ENCODE data around the gene BBIP1. TPM values are rescaled to one million over a fixed set of nuclear protein-coding genes. Genes with fewer than 3 reads are reported as not detected.

BBIP1 gene
- polyA plus RNA-seq, 3 donors, result 16.2 to 41.1 (median 26.6) TPM

DNA sequence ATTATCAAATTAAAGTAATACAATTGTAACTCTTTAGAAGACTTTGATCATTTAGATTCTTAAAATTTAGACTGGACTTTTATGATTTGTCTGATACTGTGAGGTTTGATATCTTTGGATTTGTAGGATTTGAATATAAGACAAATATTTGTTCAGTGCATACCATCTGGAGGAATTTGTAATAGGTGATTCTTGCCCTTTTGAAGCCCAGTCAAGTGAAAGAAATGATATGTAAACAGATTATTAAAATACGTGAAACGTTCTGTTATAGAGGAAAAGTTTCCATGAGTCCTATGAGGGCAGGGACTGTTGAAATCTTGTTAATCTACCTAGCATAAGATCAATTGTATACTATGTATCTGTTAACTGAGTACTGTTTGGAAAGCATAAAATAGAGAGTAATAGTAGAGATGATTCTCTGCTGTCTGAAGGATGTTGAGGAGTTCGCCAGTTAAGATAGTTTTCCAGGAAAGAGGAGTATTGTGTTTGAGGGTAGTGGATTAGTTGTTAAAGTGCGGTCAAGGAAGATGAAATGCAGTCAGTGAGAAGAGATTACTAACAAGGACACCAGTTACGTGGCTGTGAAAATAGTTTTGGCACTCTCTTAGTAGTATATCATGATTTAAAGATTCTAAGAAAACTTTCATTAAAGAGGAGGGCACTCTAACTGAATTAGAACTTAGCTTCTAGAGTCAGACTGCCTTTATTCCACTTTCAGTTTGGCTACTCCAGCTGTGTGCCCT lies 32.9 kb downstream of the BBIP1 start:
- no peaks in the 10 kb centered on the region for H3K27me3 Mint-ChIP-seq (ENCODE audit: low read depth in 3 of 3)
- no peaks in the 10 kb centered on the region for H3K4me1 Mint-ChIP-seq
- H3K36me3 Mint-ChIP-seq, result peaks cover 76 to 81% of the 10 kb centered on the region in 2 donors
- H3K4me3 Mint-ChIP-seq, result no peak overlapping the region
- Histone ChIP-seq H3K36me3 (replicated peaks in 1 of 2; ENCODE audit: control insufficient read depth in 1 of 2, insufficient read depth in 2 of 2, low read length in 2 of 2) (peaks cover 94 to 99% of the 10 kb centered on the region in 2 donors), H3K79me2 (ENCODE audit: insufficient read depth, low read length) (peaks cover 26% of the 10 kb centered on the region), H3K9me3 (replicated peaks in 1 of 2; ENCODE audit: control insufficient read depth in 1 of 2, insufficient read depth in 1 of 2, low read length in 2 of 2) (no peaks in the 10 kb centered on the region), H3K4me2 (replicated peaks; ENCODE audit: extremely low read depth, low read length, poor library complexity, severe bottlenecking) (no peak overlapping the region), H3K4me3 (replicated peaks in 1 of 3; ENCODE audit: low read depth in 2 of 3, low read length in 3 of 3) (no peak overlapping the region), H3K27ac (ENCODE audit: low read depth in 1 of 2, low read length in 2 of 2) (peak overlapping the region in 1 of 2 donors; percentile 45), H3K27me3 (ENCODE audit: control insufficient read depth in 2 of 2, insufficient read depth in 2 of 2, low read length in 2 of 2) (no peaks in the 10 kb centered on the region), H3K9ac (ENCODE audit: insufficient read depth, low read length, poor library complexity, severe bottlenecking) (no peak overlapping the region), H3K4me1 (ENCODE audit: control insufficient read depth in 1 of 2, insufficient read depth in 2 of 2, low read length in 2 of 2) (no peaks in the 10 kb centered on the region), H4K20me1 (ENCODE audit: insufficient read depth, low read length) (peaks cover 69% of the 10 kb centered on the region), H2AFZ (ENCODE audit: insufficient read depth, low read depth, low read length, poor library complexity, severe bottlenecking) (no peak overlapping the region)
- no peaks in the 10 kb centered on the region for H3K9me3 Mint-ChIP-seq
- intact Hi-C loops (cut with micrococcal nuclease), result no loop called here
- no peak for DNase-seq
- TF ChIP-seq, protein P1, sequence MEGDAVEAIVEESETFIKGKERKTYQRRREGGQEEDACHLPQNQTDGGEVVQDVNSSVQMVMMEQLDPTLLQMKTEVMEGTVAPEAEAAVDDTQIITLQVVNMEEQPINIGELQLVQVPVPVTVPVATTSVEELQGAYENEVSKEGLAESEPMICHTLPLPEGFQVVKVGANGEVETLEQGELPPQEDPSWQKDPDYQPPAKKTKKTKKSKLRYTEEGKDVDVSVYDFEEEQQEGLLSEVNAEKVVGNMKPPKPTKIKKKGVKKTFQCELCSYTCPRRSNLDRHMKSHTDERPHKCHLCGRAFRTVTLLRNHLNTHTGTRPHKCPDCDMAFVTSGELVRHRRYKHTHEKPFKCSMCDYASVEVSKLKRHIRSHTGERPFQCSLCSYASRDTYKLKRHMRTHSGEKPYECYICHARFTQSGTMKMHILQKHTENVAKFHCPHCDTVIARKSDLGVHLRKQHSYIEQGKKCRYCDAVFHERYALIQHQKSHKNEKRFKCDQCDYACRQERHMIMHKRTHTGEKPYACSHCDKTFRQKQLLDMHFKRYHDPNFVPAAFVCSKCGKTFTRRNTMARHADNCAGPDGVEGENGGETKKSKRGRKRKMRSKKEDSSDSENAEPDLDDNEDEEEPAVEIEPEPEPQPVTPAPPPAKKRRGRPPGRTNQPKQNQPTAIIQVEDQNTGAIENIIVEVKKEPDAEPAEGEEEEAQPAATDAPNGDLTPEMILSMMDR (IDR thresholded peaks at IDR 0.05), result no peak
- H3K27ac Mint-ChIP-seq, result peak overlapping the region in 1 of 7 donors; percentile 11
- 100% methylated on average over 2 of the region's 5 CpGs for WGBS (ENCODE audit: insufficient coverage)

GRCh38 chr10:110883924-110884323 lies 35.1 kb downstream of the BBIP1 start:
- H3K9me3 ChIP-seq (replicated peaks in 1 of 2; ENCODE audit: control insufficient read depth in 1 of 2, insufficient read depth in 1 of 2, low read length in 2 of 2), result no peaks in the 10 kb centered on the region
- H3K4me3 ChIP-seq (replicated peaks in 1 of 3; ENCODE audit: low read depth in 2 of 3, low read length in 3 of 3), result no peak overlapping the region
- peak overlapping the region in 1 of 2 donors; percentile 4 for H3K27ac ChIP-seq (ENCODE audit: low read depth in 1 of 2, low read length in 2 of 2)
- H3K4me1 ChIP-seq (ENCODE audit: control insufficient read depth in 1 of 2, insufficient read depth in 2 of 2, low read length in 2 of 2), result no peaks in the 10 kb centered on the region
- no peaks in the 10 kb centered on the region for H3K9me3 Mint-ChIP-seq
- H3K36me3 Mint-ChIP-seq, result peaks cover 72 to 79% of the 10 kb centered on the region in 2 donors
- no peak for DNase-seq
- H3K4me1 Mint-ChIP-seq, result no peaks in the 10 kb centered on the region
- no peaks in the 10 kb centered on the region for H3K27me3 Mint-ChIP-seq (ENCODE audit: low read depth in 3 of 3)
- H3K79me2 ChIP-seq (ENCODE audit: insufficient read depth, low read length), result peaks cover 42% of the 10 kb centered on the region
- WGBS (ENCODE audit: insufficient coverage), result 96% methylated on average over 7 of the region's 10 CpGs
- H3K4me2 ChIP-seq (replicated peaks; ENCODE audit: extremely low read depth, low read length, poor library complexity, severe bottlenecking), result no peak overlapping the region
- peaks cover 91 to 99% of the 10 kb centered on the region in 2 donors for H3K36me3 ChIP-seq (replicated peaks in 1 of 2; ENCODE audit: control insufficient read depth in 1 of 2, insufficient read depth in 2 of 2, low read length in 2 of 2)
- no peak overlapping the region for H3K9ac ChIP-seq (ENCODE audit: insufficient read depth, low read length, poor library complexity, severe bottlenecking)
- H3K4me3 Mint-ChIP-seq, result no peak overlapping the region
- peaks cover 74% of the 10 kb centered on the region for H4K20me1 ChIP-seq (ENCODE audit: insufficient read depth, low read length)
- no peak overlapping the region for H2AFZ ChIP-seq (ENCODE audit: insufficient read depth, low read depth, low read length, poor library complexity, severe bottlenecking)
- TF ChIP-seq, protein P1 (IDR thresholded peaks at IDR 0.05), result no peak
- no peak overlapping the region for H3K27ac Mint-ChIP-seq
- intact Hi-C loops (cut with micrococcal nuclease), result loop anchor here in 1 of 2 donors (5.0 kb wide), 1 partner anchor 137 kb away; no protein-coding TSS in a partner anchor
- no peaks in the 10 kb centered on the region for H3K27me3 ChIP-seq (ENCODE audit: control insufficient read depth in 2 of 2, insufficient read depth in 2 of 2, low read length in 2 of 2)

All from CD14-positive monocyte (primary cell).